C4-2B (cell line): ENCODE measurements around the gene PTPN12.

Experiments used
- CTCF ChIP-seq: fragments of 450-650 bp; conservative IDR thresholded peaks from 2 replicates; pipeline ENCODE4 v1.5.1; 2017; ENCODE audit warnings: mild to moderate bottlenecking
- ZFX ChIP-seq: fragments of 450-650 bp; IDR thresholded peaks from 2 replicates; pipeline ENCODE4 v1.6.1; 2017

GRCh38 chr7:77525231-77525630, 11.9 kb upstream of the PTPN12 start:
- no peak for TF ChIP-seq CTCF
- TF ChIP-seq ZFX, result no peak
